OCI-LY7 (cell line): ENCODE data around the gene MRPL12. TPM values are rescaled to one million over a fixed set of nuclear protein-coding genes. Genes with fewer than 3 reads are reported as not detected.
"Not testable (repeated sequence)": the region's sequence is repeated elsewhere in the genome, so short reads cannot be mapped to it uniquely, and the experiment has no call there.

ENCODE experiments used
- BruUV-seq: library from RNA; stranded (reverse); fragments of 400-500 nt; replicated peaks from 2 replicates; lab custom pipeline; 2021; lab: Mats Ljungman, UMichigan
- CTCF ChIA-PET: fragments of 300-600 bp; sonication (Branson Sonifier 250); formaldehyde crosslinking; loops from one replicate; lab custom pipeline; 2022; ENCODE audit warnings: antibody characterized with exemption; ENCODE audit not compliant: unreplicated experiment; lab: Charles Lee
- POLR2A ChIA-PET: fragments of 300-600 bp; sonication (Branson Sonifier 250); formaldehyde crosslinking; loops from one replicate; lab custom pipeline; 2022; ENCODE audit warnings: antibody characterized with exemption; lab: Charles Lee
- DNase-seq: peaks from one replicate; pipeline ENCODE4 v3.0.0-alpha.2; 2015; ENCODE audit warnings: low spot score
- H2AFZ ChIP-seq: fragments of 200-600 bp; sonication (generic), shearing (Covaris generic); 2 replicates; pipeline ENCODE4 v1.6.1; 2014; ENCODE audit warnings: mild to moderate bottlenecking, antibody characterized with exemption, low read length, moderate library complexity
- H3K27ac ChIP-seq: fragments of 200-600 bp; sonication (generic); 2 replicates; pipeline ENCODE4 v1.5.1; 2014; ENCODE audit warnings: mixed run types, low read depth, mild to moderate bottlenecking, moderate library complexity, low read length, inconsistent platforms; ENCODE audit not compliant: poor library complexity, severe bottlenecking
- H3K36me3 ChIP-seq: fragments of 200-600 bp; sonication (generic); 2 replicates; pipeline ENCODE4 v1.6.1; 2014; ENCODE audit warnings: mild to moderate bottlenecking, antibody characterized with exemption, low read length, moderate library complexity, mixed read lengths; ENCODE audit not compliant: insufficient read depth
- H3K4me1 ChIP-seq: fragments of 200-600 bp; sonication (generic); 2 replicates; pipeline ENCODE4 v1.5.1; 2014; ENCODE audit warnings: mild to moderate bottlenecking, low read length; ENCODE audit not compliant: insufficient read depth, poor library complexity, severe bottlenecking
- H3K4me2 ChIP-seq: fragments of 200-600 bp; sonication (generic); 2 replicates; pipeline ENCODE4 v1.6.1; 2014; ENCODE audit warnings: mild to moderate bottlenecking, low read length
- H3K4me3 ChIP-seq: fragments of 200-600 bp; sonication (generic); 2 replicates; pipeline ENCODE4 v1.5.1; 2014; ENCODE audit warnings: mild to moderate bottlenecking, low read depth, low read length; ENCODE audit not compliant: poor library complexity, severe bottlenecking
- H3K79me2 ChIP-seq: fragments of 200-600 bp; sonication (generic); 2 replicates; pipeline ENCODE4 v1.6.1; 2016; ENCODE audit warnings: low read depth, mild to moderate bottlenecking, low read length, moderate library complexity, mixed read lengths; ENCODE audit not compliant: insufficient read depth
- H3K9me2 ChIP-seq: fragments of 200-600 bp; sonication (generic); 2 replicates; pipeline ENCODE4 v1.6.1; 2016; ENCODE audit warnings: mild to moderate bottlenecking, low read length, mixed read lengths; ENCODE audit not compliant: insufficient read depth
- H3K9me3 ChIP-seq: fragments of 200-600 bp; sonication (generic); 2 replicates; pipeline ENCODE4 v1.6.1; 2014; ENCODE audit warnings: mild to moderate bottlenecking, mixed run types, low read length, mixed read lengths
- H4K20me1 ChIP-seq: fragments of 200-600 bp; sonication (generic); 2 replicates; pipeline ENCODE4 v1.6.1; 2014; ENCODE audit warnings: mild to moderate bottlenecking, antibody characterized with exemption, low read length, moderate library complexity, mixed read lengths; ENCODE audit not compliant: insufficient read depth
- EZH2phosphoT487 ChIP-seq: fragments of 200-600 bp; sonication (generic); IDR thresholded peaks from 2 replicates; pipeline ENCODE4 v1.6.1; 2018; ENCODE audit warnings: low read depth, borderline replicate concordance, mild to moderate bottlenecking, mixed run types, antibody characterized with exemption, low read length, moderate library complexity, mixed read lengths
- intact Hi-C: fragments of 100-400 bp; cut with micrococcal nuclease; formaldehyde crosslinking; loops from one replicate; pipeline ENCODE4 v1.10.0; 2022; ENCODE audit not compliant: unreplicated experiment
- total RNA-seq, 2 experiments: library from RNA; depleted of rRNA in 1 of 2; stranded (reverse); fragments of >200 nt in 1 of 2; shearing (Covaris generic) in 1 of 2; gene quantifications; 2 replicates each; pipeline ENCODE4 v1.2.3, GENCODE V29; 2014 to 2022
- TF ChIP-seq, protein P1 (sequence below): fragments of 200-600 bp; sonication (generic); conservative IDR thresholded peaks from 2 replicates; pipeline ENCODE4 v1.5.1; 2014; ENCODE audit warnings: mild to moderate bottlenecking, antibody characterized with exemption, low read length, moderate library complexity, mixed read lengths

MRPL12 gene
- total RNA-seq, 2 experiments from 2014 or later, result 67.2 to 189 TPM

DNA sequence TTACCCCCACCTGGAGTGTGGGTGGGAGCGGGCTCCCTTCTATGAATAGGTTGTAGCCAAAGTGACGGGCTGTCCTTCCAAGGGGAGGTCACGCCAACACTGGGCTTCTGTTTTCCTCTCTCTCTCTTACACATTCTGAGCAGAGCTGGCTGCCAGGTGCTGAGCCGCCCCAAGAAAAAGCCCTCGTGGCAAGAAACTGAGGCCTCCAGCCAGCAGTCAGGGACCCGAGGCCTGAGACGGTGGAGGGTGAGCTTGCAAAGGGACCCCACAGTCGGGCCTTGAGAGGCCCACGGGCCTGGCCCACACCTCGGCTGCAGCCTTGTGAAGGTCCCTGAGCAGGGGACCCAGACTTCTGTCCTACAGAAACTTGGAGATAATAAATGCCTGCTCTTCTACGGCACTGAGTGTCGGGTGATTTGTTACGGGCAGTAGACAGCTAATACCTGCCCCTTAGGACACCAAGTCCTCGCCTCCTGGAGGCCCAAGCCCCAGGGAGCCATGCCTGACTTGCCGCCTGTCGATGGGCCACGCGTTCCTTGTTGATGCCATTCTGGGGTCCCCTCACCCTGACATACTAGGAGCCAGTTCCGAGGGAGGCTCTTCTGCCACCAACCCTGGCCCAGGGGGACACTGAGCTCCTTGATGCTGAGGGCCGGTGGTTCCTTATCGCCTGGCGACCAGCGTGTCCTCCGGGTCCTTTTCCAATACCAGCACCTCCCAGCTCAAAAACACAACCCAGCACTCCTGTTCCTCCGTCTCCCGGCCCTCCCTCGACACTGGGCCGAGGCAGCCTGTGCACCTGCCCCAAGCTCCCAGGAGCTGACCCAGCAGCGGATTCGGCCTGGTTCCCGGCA lies 35.0 kb downstream of the MRPL12 start:
- Histone ChIP-seq H4K20me1 (no peaks in the 10 kb centered on the region), H3K79me2 (no peaks in the 10 kb centered on the region), H3K9me2 (no peaks in the 10 kb centered on the region), H3K27ac (no peak overlapping the region), H2AFZ (no peak overlapping the region), H3K4me3 (no peak overlapping the region), H3K9me3 (no peaks in the 10 kb centered on the region), H3K4me2 (no peak overlapping the region), H3K36me3 (no peaks in the 10 kb centered on the region), H3K4me1 (no peaks in the 10 kb centered on the region)
- intact Hi-C loops, result no loop called here
- CTCF ChIA-PET, result interaction anchor here (0.6 kb wide), 1 partner anchor 219 kb away, joined by 3 read pairs; no protein-coding TSS in a partner anchor
- TF ChIP-seq, protein P1, sequence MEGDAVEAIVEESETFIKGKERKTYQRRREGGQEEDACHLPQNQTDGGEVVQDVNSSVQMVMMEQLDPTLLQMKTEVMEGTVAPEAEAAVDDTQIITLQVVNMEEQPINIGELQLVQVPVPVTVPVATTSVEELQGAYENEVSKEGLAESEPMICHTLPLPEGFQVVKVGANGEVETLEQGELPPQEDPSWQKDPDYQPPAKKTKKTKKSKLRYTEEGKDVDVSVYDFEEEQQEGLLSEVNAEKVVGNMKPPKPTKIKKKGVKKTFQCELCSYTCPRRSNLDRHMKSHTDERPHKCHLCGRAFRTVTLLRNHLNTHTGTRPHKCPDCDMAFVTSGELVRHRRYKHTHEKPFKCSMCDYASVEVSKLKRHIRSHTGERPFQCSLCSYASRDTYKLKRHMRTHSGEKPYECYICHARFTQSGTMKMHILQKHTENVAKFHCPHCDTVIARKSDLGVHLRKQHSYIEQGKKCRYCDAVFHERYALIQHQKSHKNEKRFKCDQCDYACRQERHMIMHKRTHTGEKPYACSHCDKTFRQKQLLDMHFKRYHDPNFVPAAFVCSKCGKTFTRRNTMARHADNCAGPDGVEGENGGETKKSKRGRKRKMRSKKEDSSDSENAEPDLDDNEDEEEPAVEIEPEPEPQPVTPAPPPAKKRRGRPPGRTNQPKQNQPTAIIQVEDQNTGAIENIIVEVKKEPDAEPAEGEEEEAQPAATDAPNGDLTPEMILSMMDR, result no peak
- TF ChIP-seq EZH2phosphoT487, result no peak
- no TSS peak for BruUV-seq
- DNase-seq, result no peak
- POLR2A ChIA-PET, result interaction anchor here (0.6 kb wide), 1 partner anchor 111 kb away, joined by 4 read pairs; no protein-coding TSS in a partner anchor

DNA sequence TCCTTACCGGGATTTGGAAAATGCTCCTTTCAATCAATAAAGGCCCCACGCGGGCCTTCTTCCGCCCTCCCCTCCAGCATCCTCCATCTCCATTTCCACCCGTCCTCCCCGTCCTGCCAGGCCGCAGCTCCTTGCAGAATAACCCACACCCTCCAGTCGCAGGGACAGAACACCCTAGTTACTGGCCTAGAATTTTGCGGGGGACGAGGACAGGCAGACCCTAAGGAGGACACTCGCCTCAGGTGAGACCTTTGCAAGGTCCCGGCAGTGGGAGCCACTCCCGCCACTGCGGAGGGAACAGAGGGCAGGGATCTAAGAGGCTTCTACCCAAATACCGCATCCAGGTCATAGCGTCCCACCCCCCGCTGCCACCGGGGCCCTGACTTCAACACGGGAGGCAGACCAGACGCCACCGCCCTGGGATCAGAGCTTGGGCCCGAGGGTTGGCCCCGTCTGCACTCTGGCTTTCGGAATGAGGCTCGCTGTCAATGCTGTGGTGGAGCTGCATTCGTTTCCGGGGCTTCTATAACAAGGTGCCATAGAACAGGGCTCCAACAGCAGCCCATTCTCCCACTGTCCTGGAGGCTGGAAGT lies 35.7 kb downstream of the MRPL12 start:
- Histone ChIP-seq H3K36me3 (no peaks in the 10 kb centered on the region), H3K27ac (no peak overlapping the region), H3K9me2 (no peaks in the 10 kb centered on the region), H3K4me2 (no peak overlapping the region), H3K79me2 (no peaks in the 10 kb centered on the region), H3K9me3 (no peaks in the 10 kb centered on the region), H4K20me1 (no peaks in the 10 kb centered on the region), H3K4me1 (no peaks in the 10 kb centered on the region), H2AFZ (no peak overlapping the region), H3K4me3 (no peak overlapping the region)
- POLR2A ChIA-PET, result interaction anchor here (0.6 kb wide), 1 partner anchor 111 kb away, joined by 4 read pairs; no protein-coding TSS in a partner anchor
- CTCF ChIA-PET, result no interaction called here
- BruUV-seq, result no TSS peak
- no peak for DNase-seq
- no peak for TF ChIP-seq EZH2phosphoT487
- TF ChIP-seq, protein P1, result no peak
- intact Hi-C loops, result no loop called here

DNA sequence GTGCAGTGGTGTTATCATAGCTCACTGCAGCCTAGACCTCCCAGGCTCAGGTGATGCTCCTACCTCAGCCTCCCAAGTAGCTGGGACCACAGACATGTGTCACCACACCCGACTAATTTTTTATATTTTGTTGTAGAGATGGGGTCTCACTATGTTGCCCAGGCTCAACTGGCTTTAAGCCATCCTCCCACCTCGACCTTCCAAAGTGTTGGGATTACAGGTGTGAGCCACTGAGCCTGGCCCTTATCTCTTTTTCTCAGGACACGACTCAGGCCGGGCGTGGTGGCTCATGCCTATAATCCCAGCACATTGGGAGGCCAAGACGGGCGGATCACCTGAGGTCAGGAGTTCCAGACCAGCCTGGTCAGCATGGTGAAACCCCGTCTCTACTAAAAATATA lies 36.4 kb downstream of the MRPL12 start:
- DNase-seq, H3K79me2 ChIP-seq, H3K36me3 ChIP-seq, H3K9me3 ChIP-seq, intact Hi-C loops, H3K4me1 ChIP-seq, BruUV-seq, H2AFZ ChIP-seq, CTCF ChIA-PET, H3K9me2 ChIP-seq, H4K20me1 ChIP-seq, H3K27ac ChIP-seq, H3K4me2 ChIP-seq, H3K4me3 ChIP-seq: not testable (repeated sequence)
- POLR2A ChIA-PET, result interaction anchor here (0.6 kb wide), 1 partner anchor 467 kb away, joined by 4 read pairs; no protein-coding TSS in a partner anchor
